Myocyte (in vitro differentiated cells): ENCODE data around the gene S100A3. TPM values are rescaled to one million over a fixed set of nuclear protein-coding genes. Genes with fewer than 3 reads are reported as not detected.
"Not testable (repeated sequence)": the region's sequence is repeated elsewhere in the genome, so short reads cannot be mapped to it uniquely, and the experiment has no call there.

Experiments used
- DNase-seq: peaks from one replicate; pipeline ENCODE4 v3.0.0-alpha.2; 2012; ENCODE audit warnings: low read depth
- polyA plus RNA-seq: library from polyadenylated mRNA; unstranded; fragments of >200 nt; gene quantifications from one replicate; pipeline ENCODE4 v1.2.1, GENCODE V29; 2012; ENCODE audit warnings: missing spikeins
- total RNA-seq: library from RNA; depleted of rRNA; stranded (reverse); fragments of >200 nt; gene quantifications from 2 replicates; pipeline ENCODE4 v1.2.3, GENCODE V29; 2014

S100A3 gene
- total RNA-seq = 7.8 and 10.8 TPM in 2 replicates
- polyA plus RNA-seq = 22.9 TPM

DNA sequence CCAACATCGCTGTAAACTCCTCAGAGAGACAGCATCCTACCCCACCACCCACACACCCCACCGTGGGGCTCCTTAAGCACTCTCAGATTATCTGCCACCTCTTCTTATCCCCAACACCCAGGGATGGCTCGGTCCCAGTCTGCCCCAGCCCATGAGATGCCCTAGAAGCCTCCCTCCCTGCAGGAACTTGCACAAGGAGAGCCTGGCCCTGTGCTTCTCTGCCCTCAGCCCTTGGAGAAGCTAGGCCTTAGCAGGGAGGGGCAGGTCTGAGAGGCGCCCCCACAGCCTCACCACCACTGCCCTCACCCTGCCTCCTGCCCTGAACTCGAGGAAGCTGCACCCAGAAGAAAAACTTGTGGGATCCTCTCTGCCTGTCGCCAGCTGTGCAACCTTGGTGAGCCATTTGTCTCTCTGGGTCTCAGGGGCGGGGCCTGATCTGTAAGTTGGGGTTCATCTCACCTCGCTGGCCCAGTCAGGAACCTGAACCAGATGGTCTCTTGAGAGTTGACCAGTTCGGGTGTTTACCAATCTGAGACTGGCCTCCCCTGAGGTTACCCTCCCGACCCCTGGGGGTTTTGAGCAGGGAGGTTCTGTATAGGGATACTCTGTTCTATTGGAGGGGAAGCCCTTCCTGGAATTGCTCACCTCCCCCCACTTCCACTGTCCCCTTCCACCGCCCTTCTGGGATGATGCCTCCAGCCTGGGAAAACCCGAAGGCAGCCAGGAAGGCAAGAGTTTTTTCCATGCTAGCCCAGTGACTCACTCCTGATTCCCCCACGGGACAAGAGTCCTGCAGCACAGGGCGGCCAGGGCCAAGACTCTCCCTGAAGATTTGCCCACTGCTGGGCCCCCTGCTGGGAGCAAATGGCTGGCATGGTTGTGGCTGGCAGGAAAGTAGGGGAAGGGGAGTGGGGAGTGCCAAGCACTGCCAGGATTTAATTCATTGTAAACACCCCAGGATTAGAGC lies at the start of gene S100A3:
S100A3 (minus strand) TSS at position 537 of the 967 bp plus-strand sequence. CDS start 773 bp downstream, outside the sequence.
- DNase-seq = peak; percentile 94

DNA sequence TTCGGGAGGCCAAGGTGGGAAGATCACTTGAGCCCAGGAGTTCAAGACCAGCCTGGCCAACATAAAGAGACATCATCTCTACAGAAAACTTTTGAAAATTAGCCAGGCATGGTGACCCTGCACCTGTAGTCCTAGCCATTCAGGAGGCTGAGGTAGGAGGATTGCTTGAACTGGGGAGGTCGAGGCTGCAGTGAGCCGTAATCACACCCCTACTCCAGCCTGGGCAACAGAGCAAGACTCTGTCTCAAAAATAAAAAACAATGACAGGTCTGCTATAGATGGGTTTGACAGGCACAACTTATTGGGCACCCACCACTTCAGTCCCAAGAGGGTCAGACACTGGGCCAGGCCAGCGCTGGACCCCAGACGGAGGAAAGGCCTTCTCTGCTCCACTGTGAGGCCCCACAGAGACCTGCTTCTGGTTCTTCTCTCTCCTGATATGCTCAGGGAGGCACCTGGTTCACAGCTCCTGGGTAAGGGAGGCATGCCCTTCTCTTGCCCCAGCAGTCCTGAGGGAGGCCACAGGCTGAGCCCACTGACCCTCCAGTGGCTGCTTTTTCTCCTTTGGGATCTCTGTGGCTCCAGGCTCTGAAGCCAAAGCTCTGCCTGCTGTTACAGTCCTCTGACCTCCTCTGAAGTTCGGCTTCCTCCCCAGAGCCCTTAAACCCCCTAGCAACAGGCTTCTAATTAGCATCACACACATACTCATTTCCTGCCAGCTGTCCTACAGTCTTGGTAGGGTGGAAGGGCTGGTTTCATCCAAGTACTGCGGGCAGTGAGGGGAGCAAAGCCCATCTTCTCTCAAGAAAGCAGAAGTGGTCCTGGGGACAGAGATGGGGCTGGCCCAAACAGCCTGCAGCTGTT lies 49.5 kb upstream of the S100A3 start:
- peak; percentile 91 for DNase-seq

DNA sequence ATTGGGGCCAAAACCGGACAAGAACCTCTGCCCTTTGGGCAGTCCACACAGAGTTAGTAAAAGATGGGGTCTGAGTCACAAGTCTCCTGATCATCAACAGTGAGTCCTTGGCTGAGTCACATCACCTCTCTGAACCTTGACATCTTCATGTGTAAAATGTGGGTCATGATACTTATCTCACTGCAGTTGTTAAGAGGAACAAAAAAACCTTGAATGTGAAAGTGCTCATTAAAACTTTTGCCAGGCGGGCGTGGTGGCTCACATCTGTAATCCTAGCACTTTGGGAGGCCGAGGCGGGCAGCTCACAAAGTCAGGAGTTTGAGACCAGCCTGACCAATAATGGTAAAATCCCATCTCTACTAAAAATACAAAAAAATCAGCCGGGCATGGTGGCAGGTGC lies 48.1 kb upstream of the S100A3 start:
- no peak for DNase-seq

DNA sequence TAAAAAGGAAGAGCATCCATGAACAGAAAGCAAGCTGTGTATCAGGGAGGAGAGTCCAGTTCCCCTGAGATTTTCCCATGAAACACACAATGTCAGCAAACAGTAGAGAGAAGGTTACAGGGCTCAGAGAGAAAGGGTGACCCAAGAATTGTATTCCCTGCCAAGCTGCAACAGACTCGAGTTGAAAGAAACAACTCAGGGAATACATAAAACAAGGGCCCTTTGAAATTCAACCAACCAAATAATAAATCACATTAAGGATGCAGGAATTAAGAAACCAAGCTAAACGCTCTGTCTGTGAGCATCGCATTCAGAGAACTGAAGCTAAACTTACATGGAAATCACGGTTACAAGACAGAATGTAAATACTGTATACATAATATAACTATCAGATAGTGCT lies 43.7 kb upstream of the S100A3 start:
- DNase-seq = no peak

DNA sequence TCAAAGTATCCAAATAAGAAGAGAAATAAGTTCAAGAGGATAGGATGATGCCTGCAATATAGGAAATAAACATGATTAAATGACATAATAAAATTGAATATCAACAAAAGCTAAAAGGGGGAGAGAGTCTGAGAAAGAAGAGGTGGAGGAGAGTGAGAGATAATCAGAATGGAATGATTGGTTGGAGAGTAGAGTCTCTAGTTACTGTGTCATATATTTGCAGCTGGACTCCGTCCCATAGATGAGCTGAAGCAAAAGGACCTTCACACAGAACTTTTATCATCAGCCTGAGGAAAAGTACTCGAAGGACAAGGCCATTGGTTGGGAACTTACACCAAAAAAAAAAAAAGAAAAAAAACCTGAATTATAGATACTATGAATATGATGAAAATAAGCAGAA lies 39.4 kb upstream of the S100A3 start:
- no peak for DNase-seq

DNA sequence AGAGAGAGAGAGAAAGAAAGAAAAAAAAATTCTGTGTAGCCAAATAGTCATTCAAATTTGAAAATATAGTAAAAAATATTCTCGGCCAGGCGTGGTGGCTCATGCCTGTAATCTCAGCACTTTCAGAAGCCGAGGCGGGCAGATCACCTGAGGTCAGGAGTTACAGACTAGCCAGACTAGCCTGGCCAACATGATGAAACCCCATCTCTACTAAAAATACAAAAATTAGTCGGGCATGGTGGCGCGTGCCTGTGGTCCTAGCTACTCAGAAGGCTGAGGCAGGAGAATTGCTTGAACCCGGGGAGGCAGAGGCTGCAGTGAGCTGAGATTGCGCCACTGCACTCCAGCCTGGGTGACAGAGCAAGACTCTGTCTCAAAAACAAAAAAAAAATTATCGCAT lies 39.0 kb upstream of the S100A3 start:
- DNase-seq = not testable (repeated sequence)

DNA sequence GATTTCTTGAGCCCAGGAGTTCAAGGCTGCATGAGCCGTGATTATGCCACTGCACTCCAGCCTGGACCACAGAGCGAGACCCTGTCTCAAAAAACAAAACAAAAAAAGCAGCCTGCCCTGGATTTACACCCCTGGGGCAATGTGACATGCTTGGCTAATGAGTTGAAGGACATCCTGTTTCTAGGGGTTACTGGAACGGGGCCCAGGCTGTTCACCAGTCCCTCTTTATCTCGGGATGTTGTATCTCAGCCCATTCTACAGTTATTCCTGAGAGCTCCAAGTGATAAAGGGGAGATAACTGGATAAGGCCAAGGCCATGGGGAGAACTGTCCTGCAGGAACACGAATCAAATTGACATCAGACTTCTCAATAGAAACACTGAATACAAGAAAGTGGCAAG lies 38.3 kb upstream of the S100A3 start:
- DNase-seq = no peak

DNA sequence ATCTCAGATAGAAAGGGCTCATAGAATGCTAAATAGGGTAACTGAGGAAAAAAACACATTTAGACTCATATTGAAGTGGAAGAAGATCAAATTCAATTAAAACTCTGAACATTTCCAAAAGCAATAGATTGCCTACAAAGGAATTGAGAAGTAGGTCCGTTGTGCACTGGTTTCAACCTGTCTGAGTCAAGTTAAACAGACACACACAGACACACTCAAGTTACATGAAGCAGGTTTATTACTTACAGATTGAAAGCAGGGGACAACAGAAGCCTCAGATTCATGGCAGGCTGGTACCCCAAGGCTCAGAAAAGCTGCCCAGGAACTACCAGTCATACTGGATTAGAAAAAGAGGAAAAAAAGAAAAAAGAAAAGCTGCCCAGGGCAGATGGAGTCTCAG lies 37.3 kb upstream of the S100A3 start:
- DNase-seq = no peak

- no peak for DNase-seq
Measured at GRCh38 chr1:153585006-153585405, 35.9 kb upstream of the S100A3 start.

GRCh38 chr1:153583976-153584375 lies 34.9 kb upstream of the S100A3 start:
- no peak for DNase-seq

DNA sequence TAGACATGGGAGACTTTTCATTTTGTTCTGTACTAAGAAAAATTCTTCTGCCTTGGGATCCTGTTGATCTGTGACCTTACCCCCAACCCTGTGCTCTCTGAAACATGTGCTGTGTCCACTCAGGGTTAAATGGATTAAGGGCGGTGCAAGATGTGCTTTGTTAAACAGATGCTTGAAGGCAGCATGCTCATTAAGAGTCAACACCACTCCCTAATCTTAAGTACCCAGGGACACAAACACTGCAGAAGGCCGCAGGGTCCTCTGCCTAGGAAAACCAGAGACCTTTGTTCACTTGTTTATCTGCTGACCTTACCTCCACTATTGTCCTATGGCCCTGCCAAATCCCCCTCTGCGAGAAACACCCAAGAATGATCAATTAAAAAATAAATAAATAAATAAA lies 34.5 kb upstream of the S100A3 start:
- DNase-seq = not testable (repeated sequence)

- not testable (repeated sequence) for DNase-seq
Measured at GRCh38 chr1:153582836-153583235, 33.8 kb upstream of the S100A3 start.

GRCh38 chr1:153578936-153579335 lies 29.9 kb upstream of the S100A3 start:
- DNase-seq = no peak

GRCh38 chr1:153578490-153578889 lies 29.4 kb upstream of the S100A3 start:
- DNase-seq = no peak

DNA sequence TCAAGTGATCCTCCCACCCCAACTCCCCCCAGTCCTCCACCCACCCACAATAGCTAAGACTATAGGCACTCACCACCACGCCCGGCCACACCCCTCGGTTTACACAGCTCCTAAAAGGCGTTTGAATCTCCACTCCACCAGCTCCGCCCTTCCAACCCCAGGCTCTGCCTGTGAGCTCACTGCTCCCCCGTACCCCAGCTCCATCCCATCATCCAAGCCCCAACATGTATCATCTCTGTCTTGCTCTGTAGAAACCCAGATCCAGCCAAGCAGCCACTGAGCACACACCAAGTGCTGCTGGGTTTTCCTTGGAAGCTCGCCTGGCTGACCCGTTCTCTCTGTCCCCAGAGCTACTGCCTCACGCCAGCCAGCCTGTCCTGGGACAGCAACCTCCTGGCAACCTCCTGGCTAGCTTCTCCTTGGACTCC lies 28.6 kb upstream of the S100A3 start:
- DNase-seq = no peak

DNA sequence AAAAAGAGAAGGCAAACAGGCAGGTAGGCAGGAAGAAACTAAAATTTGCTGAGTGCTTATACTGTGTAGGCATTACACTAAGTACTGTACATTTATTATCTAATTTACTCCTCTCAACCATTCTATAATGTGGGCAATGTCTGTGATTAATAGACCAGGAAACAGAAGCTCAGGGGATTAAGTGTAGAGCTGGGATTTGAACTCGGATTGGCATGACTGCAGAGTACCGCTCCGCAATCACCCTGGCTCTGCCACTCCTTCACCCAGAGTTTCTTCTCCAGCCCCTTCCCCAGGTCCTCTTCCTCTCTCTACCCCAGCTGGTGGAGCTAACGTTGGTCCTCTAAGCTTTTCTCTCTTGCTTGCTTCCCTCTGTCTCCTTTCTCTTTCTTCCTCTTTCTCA lies 28.1 kb upstream of the S100A3 start:
- no peak for DNase-seq

DNA sequence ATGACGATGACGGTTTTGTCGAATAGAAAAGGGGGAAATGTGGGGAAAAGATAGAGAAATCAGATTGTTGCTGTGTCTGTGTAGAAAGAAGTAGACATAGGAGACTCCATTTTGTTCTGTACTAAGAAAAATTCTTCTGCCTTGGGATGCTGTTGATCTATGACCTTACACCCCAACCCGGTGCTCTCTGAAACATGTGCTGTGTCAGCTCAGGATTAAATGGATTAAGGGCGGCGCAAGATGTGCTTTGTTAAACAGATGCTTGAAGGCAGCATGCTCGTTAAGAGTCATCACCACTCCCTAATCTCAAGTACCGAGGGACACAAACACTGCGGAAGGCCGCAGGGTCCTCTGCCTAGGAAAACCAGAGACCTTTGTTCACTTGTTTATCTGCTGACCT lies 26.4 kb upstream of the S100A3 start:
- not testable (repeated sequence) for DNase-seq

DNA sequence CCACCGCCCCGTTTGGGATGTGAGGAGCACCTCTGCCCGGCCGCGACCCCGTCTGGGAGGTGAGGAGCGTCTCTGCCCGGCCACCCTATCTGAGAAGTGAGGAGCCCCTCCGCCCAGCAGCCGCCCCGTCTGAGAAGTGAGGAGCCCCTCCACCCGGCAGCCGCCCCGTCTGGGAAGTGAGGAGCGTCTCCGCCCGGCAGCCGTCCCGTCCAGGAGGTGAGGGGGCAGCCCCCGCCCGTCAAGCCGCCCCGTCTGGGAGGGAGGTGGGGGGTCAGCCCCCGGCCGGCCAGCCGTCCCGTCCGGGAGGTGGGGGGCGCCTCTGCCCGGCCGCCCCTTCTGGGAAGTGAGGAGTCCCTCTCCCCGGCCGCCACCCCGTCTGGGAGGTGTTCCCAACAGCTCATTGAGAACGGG lies 26.0 kb upstream of the S100A3 start:
- DNase-seq = not testable (repeated sequence)

DNA sequence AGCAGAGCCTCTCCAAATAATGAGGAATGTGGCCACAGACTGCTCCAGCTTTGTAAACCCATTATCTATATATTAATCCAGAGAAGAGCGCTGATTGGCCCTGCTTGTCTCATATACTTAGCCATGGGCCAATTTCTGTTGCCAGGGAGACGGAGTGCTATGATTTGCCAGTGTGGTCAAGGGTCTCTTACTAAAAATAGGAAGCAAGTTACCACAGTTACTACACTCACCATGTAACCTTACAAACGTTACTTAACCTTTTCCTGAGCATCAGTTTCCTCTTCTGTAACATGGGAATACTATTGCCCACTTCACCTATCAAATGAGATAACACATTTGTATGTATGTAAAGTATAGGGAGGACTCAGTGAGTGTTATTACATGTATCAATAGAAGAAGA lies 24.3 kb upstream of the S100A3 start:
- peak; percentile 31 for DNase-seq

- peak; percentile 91 for DNase-seq
Measured at GRCh38 chr1:153572569-153573015, 23.5 kb upstream of the S100A3 start.

DNA sequence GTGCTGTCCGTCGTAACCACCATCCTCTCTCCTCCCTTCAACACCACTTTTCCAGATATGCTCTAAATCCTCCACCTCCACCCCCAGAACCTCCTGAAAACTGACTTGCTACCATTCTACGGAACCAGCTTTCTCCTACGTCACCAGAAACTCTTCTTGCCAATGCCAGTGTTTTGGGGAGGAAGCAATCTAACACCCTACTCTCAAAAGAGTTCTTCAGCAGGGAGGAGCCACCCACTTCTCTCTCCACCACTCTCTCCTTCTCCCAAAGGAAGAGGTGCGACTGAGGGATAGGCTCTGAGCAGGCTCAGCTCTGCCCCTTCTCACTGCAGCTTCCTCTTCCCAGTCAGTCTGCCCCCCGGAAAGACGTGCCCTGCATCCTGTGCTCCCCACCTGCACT lies 22.6 kb upstream of the S100A3 start:
- no peak for DNase-seq

DNA sequence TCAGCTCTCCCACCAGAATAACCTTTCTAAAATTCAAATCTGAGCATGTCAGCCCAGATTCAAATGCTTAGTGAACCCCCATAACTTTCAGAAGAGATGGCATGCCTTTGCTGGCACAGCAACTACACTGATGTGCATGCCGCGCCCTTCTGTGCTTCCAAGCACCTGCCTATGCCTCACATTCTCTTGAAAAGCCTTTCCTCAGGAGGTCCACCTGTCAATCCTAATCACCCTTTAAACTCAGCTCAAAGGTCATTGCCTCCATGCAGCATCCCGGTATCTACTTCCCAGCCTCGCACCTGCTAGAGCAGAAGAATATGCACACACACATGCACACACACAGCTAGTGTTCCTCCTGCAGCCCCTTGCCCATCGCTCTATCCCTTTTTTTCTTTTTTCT lies 21.8 kb upstream of the S100A3 start:
- no peak for DNase-seq
